ENCODE results near the gene ZSWIM4.
A peak's percentile ranks its signal among the peaks of the same experiment; 100 is the strongest.

DNA sequence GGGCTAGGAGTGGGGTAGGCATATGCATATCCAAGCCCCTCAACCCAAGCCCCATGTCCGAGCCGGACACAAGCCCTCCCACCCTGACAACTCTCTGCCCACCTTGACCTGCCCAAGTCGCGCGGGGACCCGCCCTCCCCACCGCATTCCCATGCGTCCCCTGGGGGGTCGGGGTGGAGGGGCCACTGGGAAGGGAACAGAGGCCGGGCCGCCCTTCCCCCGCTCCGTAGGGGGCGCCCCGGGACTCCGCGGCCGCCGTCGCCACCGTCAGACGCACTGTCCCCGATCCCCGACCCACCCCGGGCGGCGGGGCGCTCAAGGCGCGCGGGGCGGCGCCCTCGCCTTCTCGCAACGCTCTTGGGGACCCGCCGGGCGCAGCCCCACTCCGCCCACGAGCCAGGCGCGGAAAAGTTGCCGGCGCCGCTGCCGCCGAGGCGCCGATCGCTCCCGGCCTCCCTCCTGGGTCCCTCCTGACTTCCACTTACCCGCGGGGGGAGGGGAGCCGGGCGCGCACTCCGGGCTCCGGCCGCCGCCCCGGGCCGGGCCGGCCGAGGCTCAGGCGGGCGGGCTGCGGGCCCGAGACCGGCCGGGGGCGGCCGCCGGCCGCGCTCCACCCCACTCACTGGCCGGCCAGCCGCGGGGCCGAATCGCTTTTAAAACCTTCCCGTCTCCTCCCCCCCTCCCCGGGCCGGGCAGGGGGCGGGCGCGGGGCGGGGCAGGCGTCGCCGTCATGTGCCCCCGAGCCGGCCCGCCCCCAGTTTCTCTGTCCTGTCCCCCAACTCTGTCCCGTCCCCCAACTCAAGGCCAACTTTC, 47.3 kb downstream of the ZSWIM4 start:
- TF ChIP-seq, protein P1, sequence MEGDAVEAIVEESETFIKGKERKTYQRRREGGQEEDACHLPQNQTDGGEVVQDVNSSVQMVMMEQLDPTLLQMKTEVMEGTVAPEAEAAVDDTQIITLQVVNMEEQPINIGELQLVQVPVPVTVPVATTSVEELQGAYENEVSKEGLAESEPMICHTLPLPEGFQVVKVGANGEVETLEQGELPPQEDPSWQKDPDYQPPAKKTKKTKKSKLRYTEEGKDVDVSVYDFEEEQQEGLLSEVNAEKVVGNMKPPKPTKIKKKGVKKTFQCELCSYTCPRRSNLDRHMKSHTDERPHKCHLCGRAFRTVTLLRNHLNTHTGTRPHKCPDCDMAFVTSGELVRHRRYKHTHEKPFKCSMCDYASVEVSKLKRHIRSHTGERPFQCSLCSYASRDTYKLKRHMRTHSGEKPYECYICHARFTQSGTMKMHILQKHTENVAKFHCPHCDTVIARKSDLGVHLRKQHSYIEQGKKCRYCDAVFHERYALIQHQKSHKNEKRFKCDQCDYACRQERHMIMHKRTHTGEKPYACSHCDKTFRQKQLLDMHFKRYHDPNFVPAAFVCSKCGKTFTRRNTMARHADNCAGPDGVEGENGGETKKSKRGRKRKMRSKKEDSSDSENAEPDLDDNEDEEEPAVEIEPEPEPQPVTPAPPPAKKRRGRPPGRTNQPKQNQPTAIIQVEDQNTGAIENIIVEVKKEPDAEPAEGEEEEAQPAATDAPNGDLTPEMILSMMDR (IDR thresholded peaks at IDR 0.05) = peak in 1 of 7 experiments; percentile 12
- TF ChIP-seq POLR2A (IDR thresholded peaks at IDR 0.05) = no peak
- peak; percentile 74 to 91 (median 90) for TF ChIP-seq POLR2AphosphoS5 (IDR thresholded peaks at IDR 0.05)
- no peak for TF ChIP-seq EP300 (IDR thresholded peaks at IDR 0.05)

All from stomach (tissue), 4 donors.